SH-SY5Y (cell line): ENCODE measurements around the gene PROX1.

Experiments
- GATA2 ChIP-seq: IDR thresholded peaks from 2 replicates; pipeline ENCODE4 v1.6.1; 2011; ENCODE audit warnings: mild to moderate bottlenecking, low read depth, low read length
- GATA3 ChIP-seq: IDR thresholded peaks from 2 replicates; pipeline ENCODE4 v1.6.1; 2011; ENCODE audit warnings: low read depth, mild to moderate bottlenecking, low read length, moderate library complexity

GRCh38 chr1:213980906-213981305, 6.9 kb upstream of the PROX1 start:
- no peak for TF ChIP-seq GATA2
- no peak for TF ChIP-seq GATA3
